DMS153 treated with DMSO at 0.1 percent for 48 hours (cell line): ENCODE results near the gene CHI3L1.

ENCODE experiments used
- DNase-seq: peaks from one replicate; lab custom pipeline; 2025; ENCODE audit not compliant: unreplicated experiment; lab: John Stamatoyannopoulos, UW

CHI3L1 gene

GRCh38 chr1:203169770-203170520 lies 16.6 kb downstream of the CHI3L1 start:
- no peak for DNase-seq

- no peak for DNase-seq
These were observed 17.5 kb downstream of the CHI3L1 start for GRCh38 chr1:203168991-203169390.

- DNase-seq: no peak
These were observed 18.2 kb downstream of the CHI3L1 start for GRCh38 chr1:203168256-203168786.

DNA sequence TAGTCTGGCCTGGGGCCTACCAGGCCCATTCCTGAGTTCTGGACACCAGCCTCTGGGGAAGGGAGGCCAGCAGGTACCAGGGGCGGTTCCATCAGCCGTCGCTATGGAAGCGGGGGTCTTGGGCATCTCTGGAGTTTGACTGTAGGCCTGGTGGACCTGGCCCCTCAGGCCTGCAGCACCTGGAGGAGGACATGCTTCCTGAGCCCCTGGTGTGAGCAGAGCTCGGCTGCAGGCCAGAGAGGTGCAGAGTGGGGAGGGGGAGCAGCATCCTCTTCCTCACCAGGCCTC lies 18.6 kb downstream of the CHI3L1 start:
- no peak for DNase-seq

GRCh38 chr1:203167026-203167912 lies 19.2 kb downstream of the CHI3L1 start:
- DNase-seq: no peak

- peak; percentile 21 for DNase-seq
These were observed 20.1 kb downstream of the CHI3L1 start for GRCh38 chr1:203166192-203166940.

- no peak for DNase-seq
These were observed 20.7 kb downstream of the CHI3L1 start for GRCh38 chr1:203165800-203166161.

- DNase-seq: no peak
These were observed 21.3 kb downstream of the CHI3L1 start for GRCh38 chr1:203165101-203165799.

- no peak for DNase-seq
These were observed 22.4 kb downstream of the CHI3L1 start for GRCh38 chr1:203163891-203164635.

DNA sequence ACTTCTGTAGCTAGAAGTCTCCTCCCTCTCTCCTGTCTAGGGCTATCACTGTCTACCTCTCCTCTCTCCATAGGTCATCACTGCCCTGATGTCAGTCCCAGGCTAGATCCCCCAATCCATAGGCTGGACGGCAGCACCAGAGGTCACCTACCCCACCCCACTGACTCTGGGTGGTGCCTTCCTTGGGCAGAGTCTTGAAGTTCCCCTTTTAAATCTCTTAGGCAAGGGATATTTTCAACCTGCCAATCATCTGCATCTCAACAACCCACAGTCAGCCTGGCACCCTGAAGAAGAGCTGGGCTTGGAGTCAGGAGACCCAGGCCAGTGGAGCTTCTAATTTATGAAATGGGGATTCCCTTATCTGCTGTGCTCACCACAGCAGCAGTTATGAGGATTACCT lies 24.1 kb downstream of the CHI3L1 start:
- DNase-seq: no peak

GRCh38 chr1:203161703-203162102 lies 24.8 kb downstream of the CHI3L1 start:
- DNase-seq: no peak

GRCh38 chr1:203161175-203161574 lies 25.3 kb downstream of the CHI3L1 start:
- no peak for DNase-seq

DNA sequence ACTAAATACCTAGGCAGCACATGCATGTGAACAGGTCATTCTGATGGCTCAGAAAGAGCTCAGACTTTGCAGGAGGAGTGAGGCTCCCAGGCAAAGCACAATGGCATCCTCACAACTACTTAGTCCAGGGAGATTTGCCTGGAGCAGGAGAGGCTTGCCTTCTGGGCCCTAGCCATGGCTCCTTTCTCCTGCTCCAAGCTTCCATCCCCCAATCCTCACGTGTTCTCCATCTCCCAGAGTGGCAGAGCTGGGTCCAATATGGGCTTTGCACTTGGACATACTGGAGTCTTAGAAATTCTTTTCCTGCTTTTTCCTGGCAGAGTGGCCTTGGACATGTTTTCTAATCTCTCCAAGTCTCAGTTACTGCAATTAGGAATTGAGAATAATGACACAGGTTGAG lies 26.7 kb downstream of the CHI3L1 start:
- no peak for DNase-seq

GRCh38 chr1:203158960-203159665 lies 27.4 kb downstream of the CHI3L1 start:
- no peak for DNase-seq

- no peak for DNase-seq
These were observed 28.1 kb downstream of the CHI3L1 start for GRCh38 chr1:203158423-203158822.

GRCh38 chr1:203156280-203156679 lies 30.2 kb downstream of the CHI3L1 start:
- no peak for DNase-seq

DNA sequence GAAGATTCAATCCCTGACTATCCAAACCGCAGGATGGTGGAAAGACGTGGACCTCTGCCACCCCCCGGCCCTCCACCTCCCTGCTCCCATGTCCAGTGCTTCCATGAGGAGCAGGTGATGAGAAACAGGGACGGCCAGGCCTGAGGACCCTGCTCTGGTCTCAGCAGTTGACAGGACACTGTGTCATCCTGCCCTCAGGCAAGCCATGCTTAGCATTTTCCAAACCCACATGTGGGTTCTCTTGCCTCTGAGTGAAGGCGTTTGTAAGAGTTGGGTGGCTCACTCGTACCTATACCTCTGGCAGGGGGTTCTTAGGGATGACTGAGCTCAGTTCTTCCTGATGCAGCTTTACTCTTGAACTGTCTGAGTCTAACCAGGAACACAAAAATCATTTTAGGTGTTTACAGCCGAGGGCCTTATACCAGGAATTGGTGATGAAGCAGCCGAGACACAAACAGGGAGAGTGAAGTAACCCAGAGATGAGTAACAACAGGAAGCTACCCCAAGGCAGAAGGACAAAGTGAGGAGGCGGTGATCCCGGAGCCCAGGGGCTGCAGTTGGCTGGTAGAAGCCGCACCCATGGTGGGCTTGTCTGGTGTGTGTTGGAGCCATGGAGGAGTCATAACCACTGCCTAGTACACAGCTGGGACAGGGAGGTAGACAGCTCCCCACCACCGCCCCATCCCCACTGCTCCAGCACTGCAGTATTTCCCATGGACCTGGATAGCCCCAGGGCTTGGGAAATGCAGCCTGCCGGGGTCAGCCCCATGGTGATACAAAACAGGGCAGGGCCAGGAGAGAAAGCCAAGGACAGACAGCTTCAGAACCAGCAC lies 32.3 kb downstream of the CHI3L1 start:
- no peak for DNase-seq

DNA sequence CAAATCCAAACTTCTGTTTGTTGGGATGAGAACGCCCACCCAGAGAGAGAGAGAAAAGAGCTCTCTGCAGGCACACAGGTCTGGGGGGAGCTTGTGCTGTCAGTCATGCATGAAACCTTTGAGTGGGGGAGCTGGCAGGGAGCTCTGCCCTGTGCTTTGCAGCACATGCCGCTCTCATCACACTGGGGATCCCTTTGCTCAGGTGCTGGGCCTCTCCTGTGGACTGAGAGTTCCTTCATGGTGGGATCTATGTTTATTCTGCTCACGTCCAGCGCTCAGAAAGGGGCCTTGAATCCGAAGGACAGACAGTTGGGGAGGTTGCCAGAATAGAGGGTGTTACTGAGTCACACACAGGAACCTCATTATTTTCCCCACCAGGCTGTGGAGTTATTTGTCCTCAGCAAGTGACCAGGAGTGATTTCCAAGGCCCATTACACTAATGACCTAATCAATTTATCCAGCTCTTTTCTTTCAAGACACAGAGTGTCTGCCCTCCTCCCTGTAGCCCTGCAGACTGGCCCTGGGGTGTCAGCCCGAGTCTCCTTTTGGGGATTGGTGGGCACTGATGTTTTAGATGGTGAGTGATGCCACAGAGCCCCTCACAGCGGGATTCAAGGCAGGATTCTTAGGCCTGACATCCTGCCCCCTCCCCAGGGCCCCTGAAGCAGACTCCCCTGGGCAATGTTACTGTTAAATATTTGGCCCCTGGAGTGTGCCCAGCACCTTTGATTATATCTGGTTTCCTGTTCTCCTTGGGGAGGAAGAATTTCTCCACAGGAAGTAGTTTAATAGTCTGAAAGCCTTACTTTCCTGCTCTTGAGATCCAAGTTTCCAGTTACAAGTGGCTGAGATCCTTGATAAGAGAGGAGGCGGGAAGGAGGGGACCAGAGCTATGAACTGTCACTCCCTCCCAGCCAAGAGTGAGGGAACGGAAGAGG lies 33.2 kb downstream of the CHI3L1 start:
- DNase-seq: no peak
